G401 (cell line): ENCODE measurements around the gene EI24. TPM values are rescaled to one million over a fixed set of nuclear protein-coding genes. Genes with fewer than 3 reads are reported as not detected.

Experiments used
- DNase-seq: peaks from one replicate; pipeline ENCODE4 v3.0.0-alpha.2; 2015; ENCODE audit warnings: low spot score
- in situ Hi-C: cut with HindIII; loops from 2 replicates; pipeline ENCODE4 v1.10.0; 2016; ENCODE audit warnings: low sequenced_read_pairs, mixed read lengths
- total RNA-seq: library from RNA; depleted of rRNA; stranded (reverse); fragments of >200 nt; shearing (Covaris generic); gene quantifications from 2 replicates; pipeline ENCODE4 v1.2.3, GENCODE V29; 2014; rRNA removed

Gene EI24
- total RNA-seq, 1 experiment from 2014 or later, result 49.4 TPM

DNA sequence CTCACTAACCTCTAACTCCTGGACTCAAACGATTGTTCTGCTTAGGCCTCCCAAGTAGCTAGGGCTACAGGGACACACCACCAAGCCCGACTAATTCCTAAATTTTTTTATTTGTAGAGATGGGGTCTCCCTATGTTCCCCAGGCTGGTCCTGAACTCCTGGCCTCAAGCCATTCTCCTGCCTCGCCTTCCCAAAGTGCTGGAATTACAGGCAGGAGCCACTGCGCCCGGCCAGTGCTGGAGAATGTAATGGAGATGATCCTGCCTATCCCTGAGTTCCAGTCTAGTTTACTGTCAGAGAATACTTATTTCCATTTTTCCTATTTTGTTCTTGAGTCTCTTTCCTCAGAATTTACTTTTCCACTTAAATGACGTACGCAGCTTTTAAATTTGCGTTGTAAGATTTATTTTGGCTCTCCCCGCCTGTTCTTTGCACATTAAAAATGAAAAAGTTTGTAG lies 55.5 kb downstream of the EI24 start, which contains the start of gene CHEK1:
CHEK1 (plus strand) TSS at position 408 of the 458 bp plus-strand sequence. CDS start 1,606 bp downstream, outside the sequence.
- in situ Hi-C loops, result no loop called here
- DNase-seq, result no peak

DNA sequence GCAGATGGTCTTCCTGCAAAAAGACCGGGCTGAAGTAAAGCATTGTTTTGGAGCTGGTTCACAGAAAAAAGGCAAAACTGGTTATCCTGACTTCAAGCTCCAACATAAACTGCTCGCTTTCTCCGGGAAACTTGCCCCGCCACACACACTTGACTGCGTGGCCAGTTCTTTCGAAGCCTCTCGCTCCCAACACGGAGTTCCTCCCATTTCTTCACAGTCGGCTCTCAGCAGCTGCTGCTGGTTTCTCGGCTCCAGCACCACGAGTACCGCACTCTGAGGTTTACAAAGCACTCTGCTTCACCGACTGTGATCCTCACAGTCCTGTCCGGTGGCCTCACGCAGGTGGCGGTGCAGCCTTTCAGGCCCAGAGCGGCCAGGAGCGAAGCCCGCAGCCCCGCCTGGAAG lies 56.0 kb downstream of the EI24 start:
- DNase-seq, result no peak
- in situ Hi-C loops, result no loop called here

DNA sequence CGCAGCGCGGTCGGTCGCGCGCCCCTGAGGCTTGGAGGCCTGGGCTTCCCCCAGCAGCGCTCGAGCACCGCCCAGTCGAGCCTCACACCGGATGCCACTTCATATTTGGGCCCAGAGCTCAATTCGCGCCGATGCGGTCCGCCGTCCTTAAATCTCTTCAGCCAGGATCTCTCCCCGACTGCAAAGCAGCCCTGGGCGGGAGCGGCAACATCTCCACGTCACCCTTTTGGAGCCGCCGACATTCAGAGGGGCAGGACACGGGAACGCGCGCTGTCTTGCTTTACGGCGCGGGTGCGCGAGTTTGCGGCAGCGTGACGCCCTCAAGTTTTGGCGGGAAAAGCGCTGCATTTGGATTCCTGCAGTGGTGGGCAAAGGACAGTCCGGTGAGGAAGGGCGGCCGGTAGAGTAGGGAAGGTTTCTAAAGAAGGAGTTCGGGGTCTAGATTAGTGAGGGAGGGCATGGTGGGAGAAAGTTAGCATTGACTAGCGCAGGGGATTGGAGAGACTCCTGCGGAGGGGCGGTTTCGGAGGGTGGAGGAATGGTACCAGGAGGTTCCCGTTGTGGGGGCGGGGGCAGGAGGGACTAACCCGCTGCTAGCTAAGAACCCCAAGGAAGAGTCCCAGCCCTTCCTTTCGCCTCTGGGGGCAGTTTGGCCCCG lies 56.5 kb downstream of the EI24 start:
- DNase-seq, result peak; percentile 89
- in situ Hi-C loops, result no loop called here

DNA sequence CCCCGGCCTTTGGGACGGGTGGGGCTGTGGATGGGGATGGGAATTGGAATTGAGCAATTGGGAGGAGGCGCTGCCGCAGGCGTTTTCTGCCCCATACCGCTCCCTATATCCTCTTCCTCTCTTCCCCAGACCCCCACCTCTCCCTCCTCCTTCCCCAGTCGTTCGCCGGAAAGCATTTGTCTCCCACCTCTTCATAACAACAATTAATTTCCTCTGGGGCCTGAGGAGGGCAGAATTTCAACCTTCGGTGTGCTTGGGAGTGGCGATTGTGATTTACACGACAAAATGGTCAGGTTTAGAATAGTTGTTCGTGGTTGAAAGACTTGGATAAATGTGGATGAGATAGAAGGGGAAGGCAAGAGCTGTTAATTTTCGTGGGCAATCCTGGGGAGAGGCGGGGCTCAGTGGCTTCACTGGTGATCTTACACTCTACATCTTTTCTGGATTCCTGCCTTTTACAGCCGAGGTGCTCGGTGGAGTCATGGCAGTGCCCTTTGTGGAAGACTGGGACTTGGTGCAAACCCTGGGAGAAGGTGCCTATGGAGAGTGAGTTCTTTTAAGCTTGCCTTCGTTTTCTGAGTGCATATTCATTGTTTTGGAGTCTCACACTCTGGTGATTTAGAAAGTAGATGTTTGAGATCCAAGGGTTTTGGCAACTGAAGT lies 57.1 kb downstream of the EI24 start:
- no peak for DNase-seq
- in situ Hi-C loops, result no loop called here

DNA sequence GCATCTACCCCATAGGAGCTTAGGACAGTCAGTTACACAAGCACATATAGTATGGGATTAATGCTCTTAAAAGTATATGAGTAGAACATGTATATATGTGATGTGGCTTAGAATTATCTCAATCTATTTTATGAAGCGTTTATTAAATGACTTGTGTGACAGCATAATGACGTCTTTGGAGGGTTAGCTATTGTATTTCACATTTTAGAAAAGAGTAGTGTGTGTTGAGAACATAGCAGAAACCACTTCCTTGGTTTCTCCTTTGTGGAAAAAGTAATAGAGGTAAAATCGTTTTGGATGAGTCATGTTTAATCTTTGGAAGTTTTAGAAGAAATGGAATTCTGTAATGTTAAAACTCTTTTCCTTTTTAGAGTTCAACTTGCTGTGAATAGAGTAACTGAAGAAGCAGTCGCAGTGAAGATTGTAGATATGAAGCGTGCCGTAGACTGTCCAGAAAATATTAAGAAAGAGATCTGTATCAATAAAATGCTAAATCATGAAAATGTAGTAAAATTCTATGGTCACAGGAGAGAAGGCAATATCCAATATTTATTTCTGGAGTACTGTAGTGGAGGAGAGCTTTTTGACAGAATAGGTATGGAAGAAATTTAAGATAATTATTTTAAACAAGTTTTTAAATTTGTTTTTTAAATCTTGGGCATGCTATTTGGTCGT lies 58.1 kb downstream of the EI24 start:
- in situ Hi-C loops, result no loop called here
- no peak for DNase-seq

Other genes with a start within 250 kb of the EI24 start
- gene FEZ1, start 73.2 kb upstream of the EI24 start, total RNA-seq, result 7.1 and 12.4 TPM in 2 replicates
- gene STT3A, start 23.4 kb downstream of the EI24 start, total RNA-seq, result 44.1 and 87.2 TPM in 2 replicates
- gene CHEK1, start 55.7 kb downstream of the EI24 start, total RNA-seq, result 42.5 and 65.3 TPM in 2 replicates
- not detected in 2 replicates for gene ACRV1, start 111.4 kb downstream of the EI24 start, total RNA-seq
- not detected in 2 replicates for gene PATE1, start 176.8 kb downstream of the EI24 start, total RNA-seq
- gene PATE2, start 209.4 kb downstream of the EI24 start, total RNA-seq, result not detected in 2 replicates
- not detected in 2 replicates for gene PATE3, start 218.7 kb downstream of the EI24 start, total RNA-seq